ENCODE measurements around the gene EML3.

EML3 gene

GRCh38 chr11:62580959-62581715, 31.4 kb downstream of the EML3 start:
- no peaks in the 10 kb centered on the region for H3K9me3 ChIP-seq (ENCODE audit: control insufficient read depth, low read length)
- H3K36me3 ChIP-seq (ENCODE audit: control insufficient read depth, insufficient read depth, low read length) = peaks cover 79% of the 10 kb centered on the region
- WGBS, 2 experiments (ENCODE audit: insufficient coverage in 2 of 2) = 93 to 98% methylated on average over 12 to 15 of the region's 18 CpGs
- no peak overlapping the region for H3K27ac ChIP-seq (ENCODE audit: low read depth, low read length, severe bottlenecking)
- no peak overlapping the region for H3K4me3 ChIP-seq (ENCODE audit: extremely low read depth, insufficient read depth, low read length, poor library complexity, severe bottlenecking)
- H3K4me1 ChIP-seq (ENCODE audit: control insufficient read depth, insufficient read depth, low read length, poor library complexity, severe bottlenecking) = no peaks in the 10 kb centered on the region

GRCh38 chr11:62579252-62579651, 33.3 kb downstream of the EML3 start:
- H3K27ac ChIP-seq (ENCODE audit: low read depth, low read length, severe bottlenecking) = no peak overlapping the region
- peaks cover 79% of the 10 kb centered on the region for H3K36me3 ChIP-seq (ENCODE audit: control insufficient read depth, insufficient read depth, low read length)
- no peaks in the 10 kb centered on the region for H3K9me3 ChIP-seq (ENCODE audit: control insufficient read depth, low read length)
- H3K4me1 ChIP-seq (ENCODE audit: control insufficient read depth, insufficient read depth, low read length, poor library complexity, severe bottlenecking) = peaks cover 9% of the 10 kb centered on the region
- H3K4me3 ChIP-seq (ENCODE audit: extremely low read depth, insufficient read depth, low read length, poor library complexity, severe bottlenecking) = no peak overlapping the region
- WGBS, 2 experiments (ENCODE audit: insufficient coverage in 2 of 2) = 88% methylated on average over 1 of the region's 2 CpGs; no CpG with 5 or more reads in 1 of the 2 experiments

GRCh38 chr11:62578541-62578940, 34.0 kb downstream of the EML3 start:
- whole genome bisulfite sequencing, 2 experiments (ENCODE audit: insufficient coverage in 2 of 2) = 99 to 100% methylated on average over 8 to 9 of the region's 11 CpGs
- Histone ChIP-seq H3K36me3 (ENCODE audit: control insufficient read depth, insufficient read depth, low read length) (peaks cover 72% of the 10 kb centered on the region), H3K4me1 (ENCODE audit: control insufficient read depth, insufficient read depth, low read length, poor library complexity, severe bottlenecking) (peaks cover 9% of the 10 kb centered on the region), H3K9me3 (ENCODE audit: control insufficient read depth, low read length) (no peaks in the 10 kb centered on the region), H3K4me3 (ENCODE audit: extremely low read depth, insufficient read depth, low read length, poor library complexity, severe bottlenecking) (no peak overlapping the region), H3K27ac (ENCODE audit: low read depth, low read length, severe bottlenecking) (no peak overlapping the region)

- 96 to 97% methylated on average over 7 to 10 of the region's 12 CpGs for WGBS, 2 experiments (ENCODE audit: insufficient coverage in 2 of 2)
- no peaks in the 10 kb centered on the region for H3K9me3 ChIP-seq (ENCODE audit: control insufficient read depth, low read length)
- H3K36me3 ChIP-seq (ENCODE audit: control insufficient read depth, insufficient read depth, low read length) = peaks cover 68% of the 10 kb centered on the region
- H3K4me3 ChIP-seq (ENCODE audit: extremely low read depth, insufficient read depth, low read length, poor library complexity, severe bottlenecking) = no peak overlapping the region
- H3K27ac ChIP-seq (ENCODE audit: low read depth, low read length, severe bottlenecking) = peak overlapping the region; percentile 30
- H3K4me1 ChIP-seq (ENCODE audit: control insufficient read depth, insufficient read depth, low read length, poor library complexity, severe bottlenecking) = peaks cover 13% of the 10 kb centered on the region
Measured at GRCh38 chr11:62577046-62577714, 35.4 kb downstream of the EML3 start.

- Histone ChIP-seq H3K27ac (ENCODE audit: low read depth, low read length, severe bottlenecking) (no peak overlapping the region), H3K9me3 (ENCODE audit: control insufficient read depth, low read length) (no peaks in the 10 kb centered on the region), H3K36me3 (ENCODE audit: control insufficient read depth, insufficient read depth, low read length) (peaks cover 70% of the 10 kb centered on the region), H3K4me3 (ENCODE audit: extremely low read depth, insufficient read depth, low read length, poor library complexity, severe bottlenecking) (no peak overlapping the region), H3K4me1 (ENCODE audit: control insufficient read depth, insufficient read depth, low read length, poor library complexity, severe bottlenecking) (peaks cover 25% of the 10 kb centered on the region)
- 93 to 95% methylated on average over 11 to 13 of the region's 14 CpGs for WGBS, 2 experiments (ENCODE audit: insufficient coverage in 2 of 2)
Measured at GRCh38 chr11:62575837-62576236, 36.7 kb downstream of the EML3 start.

- Histone ChIP-seq H3K36me3 (ENCODE audit: control insufficient read depth, insufficient read depth, low read length) (peaks cover 70% of the 10 kb centered on the region), H3K4me3 (ENCODE audit: extremely low read depth, insufficient read depth, low read length, poor library complexity, severe bottlenecking) (peak overlapping the region; percentile 100), H3K4me1 (ENCODE audit: control insufficient read depth, insufficient read depth, low read length, poor library complexity, severe bottlenecking) (peaks cover 25% of the 10 kb centered on the region), H3K9me3 (ENCODE audit: control insufficient read depth, low read length) (no peaks in the 10 kb centered on the region), H3K27ac (ENCODE audit: low read depth, low read length, severe bottlenecking) (peak overlapping the region; percentile 1)
- WGBS, 2 experiments (ENCODE audit: insufficient coverage in 2 of 2) = 86 to 89% methylated on average over 15 to 17 of the region's 17 CpGs
Measured at GRCh38 chr11:62575156-62575555, 37.4 kb downstream of the EML3 start.

- Histone ChIP-seq H3K9me3 (ENCODE audit: control insufficient read depth, low read length) (no peaks in the 10 kb centered on the region), H3K4me3 (ENCODE audit: extremely low read depth, insufficient read depth, low read length, poor library complexity, severe bottlenecking) (peak overlapping the region; percentile 100), H3K36me3 (ENCODE audit: control insufficient read depth, insufficient read depth, low read length) (peaks cover 70% of the 10 kb centered on the region), H3K4me1 (ENCODE audit: control insufficient read depth, insufficient read depth, low read length, poor library complexity, severe bottlenecking) (peaks cover 25% of the 10 kb centered on the region), H3K27ac (ENCODE audit: low read depth, low read length, severe bottlenecking) (peak overlapping the region; percentile 95)
- 13 to 19% methylated on average over 26 to 29 of the region's 33 CpGs for WGBS, 2 experiments (ENCODE audit: insufficient coverage in 2 of 2)
Measured at GRCh38 chr11:62574363-62575071, 38.1 kb downstream of the EML3 start.

- Histone ChIP-seq H3K36me3 (ENCODE audit: control insufficient read depth, insufficient read depth, low read length) (peaks cover 72% of the 10 kb centered on the region), H3K4me1 (ENCODE audit: control insufficient read depth, insufficient read depth, low read length, poor library complexity, severe bottlenecking) (peaks cover 25% of the 10 kb centered on the region), H3K27ac (ENCODE audit: low read depth, low read length, severe bottlenecking) (peak within 1 kb of the TSS; percentile 95), H3K4me3 (ENCODE audit: extremely low read depth, insufficient read depth, low read length, poor library complexity, severe bottlenecking) (peak within 1 kb of the TSS; percentile 100), H3K9me3 (ENCODE audit: control insufficient read depth, low read length) (no peaks in the 10 kb centered on the region)
- WGBS, 2 experiments (ENCODE audit: insufficient coverage in 2 of 2) = 0% methylated on average over 25 to 35 of the region's 46 CpGs
Measured at GRCh38 chr11:62573592-62574362, 38.8 kb downstream of the EML3 start, which contains the start of gene EEF1G. TSS of gene EEF1G (minus strand) at chr11:62573891. CDS start at chr11:62573842, 49 bp downstream.

- WGBS, 2 experiments (ENCODE audit: insufficient coverage in 2 of 2) = 1 to 2% methylated on average over 30 to 33 of the region's 33 CpGs
- Histone ChIP-seq H3K36me3 (ENCODE audit: control insufficient read depth, insufficient read depth, low read length) (peaks cover 72% of the 10 kb centered on the region), H3K4me3 (ENCODE audit: extremely low read depth, insufficient read depth, low read length, poor library complexity, severe bottlenecking) (peak overlapping the region; percentile 100), H3K9me3 (ENCODE audit: control insufficient read depth, low read length) (no peaks in the 10 kb centered on the region), H3K27ac (ENCODE audit: low read depth, low read length, severe bottlenecking) (peak overlapping the region; percentile 86), H3K4me1 (ENCODE audit: control insufficient read depth, insufficient read depth, low read length, poor library complexity, severe bottlenecking) (peaks cover 25% of the 10 kb centered on the region)
Measured at GRCh38 chr11:62573006-62573591, 39.5 kb downstream of the EML3 start.

- Histone ChIP-seq H3K4me3 (ENCODE audit: extremely low read depth, insufficient read depth, low read length, poor library complexity, severe bottlenecking) (peak overlapping the region; percentile 100), H3K9me3 (ENCODE audit: control insufficient read depth, low read length) (no peaks in the 10 kb centered on the region), H3K4me1 (ENCODE audit: control insufficient read depth, insufficient read depth, low read length, poor library complexity, severe bottlenecking) (peaks cover 25% of the 10 kb centered on the region), H3K36me3 (ENCODE audit: control insufficient read depth, insufficient read depth, low read length) (peaks cover 76% of the 10 kb centered on the region), H3K27ac (ENCODE audit: low read depth, low read length, severe bottlenecking) (no peak overlapping the region)
- 50 to 76% methylated on average over 2 to 5 of the region's 12 CpGs for WGBS, 2 experiments (ENCODE audit: insufficient coverage in 2 of 2)
Measured at GRCh38 chr11:62572431-62572830, 40.1 kb downstream of the EML3 start.
